A549 (cell line): Measurements from ENCODE around the gene OMG. TPM values are rescaled to one million over a fixed set of nuclear protein-coding genes. Genes with fewer than 3 reads are reported as not detected.
"Not testable (repeated sequence)": the region's sequence is repeated elsewhere in the genome, so short reads cannot be mapped to it uniquely, and the experiment has no call there.

Source experiments
- ATAC-seq, 2 experiments: fragments of 200-7000 bp in 1 of 2; fragments of >200 bp in 1 of 2; cut with Nextera tagmentation in 1 of 2; cut with Tn5 transposase in 1 of 2; 3 replicates each; pipeline versions ENCODE4 v1.8.0 to v1.9.1; 2018 to 2020; ENCODE audit warnings: mild to moderate bottlenecking in 1 of 2, moderate library complexity in 1 of 2
- CTCF ChIA-PET: fragments of 300-600 bp; sonication (Branson Sonifier 250); formaldehyde crosslinking; extraction: SDS; loops from one replicate; lab custom pipeline; 2021; ENCODE audit warnings: antibody characterized with exemption, inconsistent platforms; lab: Yijun Ruan, JAX
- POLR2A ChIA-PET: fragments of 350-600 bp; formaldehyde crosslinking; extraction: SDS; loops from one replicate; lab custom pipeline; 2021; ENCODE audit warnings: antibody characterized with exemption, inconsistent platforms; lab: Yijun Ruan, JAX
- DNase-seq, 2 experiments: peaks; one replicate each; pipeline versions ENCODE4 v3.0.0 to v3.0.0-alpha.2; 2011 to 2016; ENCODE audit warnings: low read depth in 1 of 2, low spot score in 1 of 2
- FAIRE-seq: peaks from 2 replicates; lab custom pipeline; 2011; peaks lifted over from hg19 to GRCh38; lab: Jason Lieb, UNC
- H3K27ac ChIP-seq, 2 experiments: fragments of >200 bp; sonication (Bioruptor Twin); formaldehyde crosslinking; 3 replicates each; pipeline ENCODE4 v1.5.1; 2016 to 2017
- H3K4me1 ChIP-seq: fragments of >200 bp; sonication (Bioruptor Twin); formaldehyde crosslinking; 3 replicates; pipeline ENCODE4 v1.6.1; 2016
- H3K4me2 ChIP-seq: fragments of >200 bp; sonication (Bioruptor Twin); formaldehyde crosslinking; 3 replicates; pipeline ENCODE4 v1.6.1; 2016
- H3K4me3 ChIP-seq: fragments of >200 bp; sonication (Bioruptor Twin); formaldehyde crosslinking; 3 replicates; pipeline ENCODE4 v1.5.1; 2016
- H3K9me3 ChIP-seq: fragments of >200 bp; sonication (Bioruptor Twin); formaldehyde crosslinking; 3 replicates; pipeline ENCODE4 v1.6.1; 2016
- CBX2 ChIP-seq: fragments of 200-600 bp; sonication (generic); IDR thresholded peaks from 2 replicates; pipeline ENCODE4 v1.6.1; 2016; ENCODE audit warnings: low read depth, mild to moderate bottlenecking, borderline replicate concordance
- CEBPB ChIP-seq, 2 experiments: fragments of >200 bp in 1 of 2; sonication (Bioruptor Twin) in 1 of 2; formaldehyde crosslinking in 1 of 2; IDR thresholded peaks; 2 replicates each; pipeline ENCODE4 v1.6.1; 2012 to 2016
- CHD4 ChIP-seq: fragments of 200-600 bp; sonication (generic); IDR thresholded peaks from 2 replicates; pipeline ENCODE4 v1.6.1; 2016; ENCODE audit warnings: antibody characterized with exemption, mild to moderate bottlenecking, borderline replicate concordance
- EHMT2 ChIP-seq: fragments of 200-600 bp; sonication (generic); IDR thresholded peaks from 2 replicates; pipeline ENCODE4 v1.6.1; 2016; ENCODE audit warnings: antibody characterized with exemption, low read depth, mild to moderate bottlenecking, moderate library complexity
- FOXS1 ChIP-seq: fragments of 250-450 bp; sonication (Bioruptor Pico); IDR thresholded peaks from 2 replicates; pipeline ENCODE4 v1.5.0; 2020; ENCODE audit warnings: mild to moderate bottlenecking, moderate library complexity
- HOXA7 ChIP-seq: fragments of 250-450 bp; sonication (Bioruptor Pico); IDR thresholded peaks from 2 replicates; pipeline ENCODE4 v1.5.0; 2020; ENCODE audit warnings: mild to moderate bottlenecking, moderate library complexity
- HOXB13 ChIP-seq: fragments of 250-450 bp; sonication (Bioruptor Pico); IDR thresholded peaks from 2 replicates; pipeline ENCODE4 v1.5.0; 2020; ENCODE audit warnings: low read depth, mild to moderate bottlenecking, moderate library complexity
- MAFK ChIP-seq: fragments of 450-650 bp; IDR thresholded peaks from 2 replicates; pipeline ENCODE4 v1.6.1; 2014; ENCODE audit not compliant: partially characterized antibody
- MAZ ChIP-seq: fragments of 150-350 bp; IDR thresholded peaks from 2 replicates; pipeline ENCODE4 v1.6.1; 2014; ENCODE audit warnings: antibody characterized with exemption, low read depth, low read length, borderline replicate concordance
- NPAS2 ChIP-seq: fragments of 250-450 bp; sonication (Bioruptor Pico); IDR thresholded peaks from 2 replicates; pipeline ENCODE4 v1.8.0; 2022; ENCODE audit warnings: mild to moderate bottlenecking, moderate library complexity, borderline replicate concordance
- PHF8 ChIP-seq: fragments of 200-600 bp; sonication (generic); IDR thresholded peaks from 2 replicates; pipeline ENCODE4 v1.6.1; 2016; ENCODE audit warnings: low read depth, mild to moderate bottlenecking, antibody characterized with exemption, moderate library complexity, borderline replicate concordance
- POLR2A ChIP-seq: IDR thresholded peaks from 2 replicates; pipeline ENCODE4 v1.6.1; 2012; ENCODE audit warnings: mild to moderate bottlenecking, low read length
- WGBS: methylation state at CpG from one replicate; pipeline ENCODE4 v1.1.6; 2017; ENCODE audit errors: missing lambda C conversion rate; 5-methylcytosine and 5-hydroxymethylcytosine counted together
- polyA minus RNA-seq: library from RNA; depleted of rRNA, polyadenylated mRNA; stranded (reverse); fragments of >200 nt; gene quantifications from 2 replicates; pipeline ENCODE4 v1.2.3, GENCODE V29; 2011; rRNA and poly(A)+ RNA removed
- polyA plus RNA-seq, 4 experiments: library from polyadenylated mRNA; depleted of rRNA in 3 of 4; stranded (reverse); fragments of >200 nt; fragmentation: RNase III in 1 of 4; extraction: RNeasy Plus Mini Kit Qiagen cat#74134 plus additional on column Dnase treatment in 1 of 4; gene quantifications; 2 replicates in 3 of 4; 3 replicates in 1 of 4; pipeline ENCODE4 v1.2.3, GENCODE V29; 2011 to 2017
- TF ChIP-seq, protein P1 (sequence below): fragments of >200 bp; sonication (Bioruptor Twin); formaldehyde crosslinking; IDR thresholded peaks from 2 replicates; pipeline ENCODE4 v1.6.1; 2016
- TF ChIP-seq, protein P2 (sequence below): fragments of >200 bp; sonication (Bioruptor Twin); formaldehyde crosslinking; IDR thresholded peaks from 3 replicates; pipeline ENCODE4 v1.5.1; 2016

OMG gene, protein sequence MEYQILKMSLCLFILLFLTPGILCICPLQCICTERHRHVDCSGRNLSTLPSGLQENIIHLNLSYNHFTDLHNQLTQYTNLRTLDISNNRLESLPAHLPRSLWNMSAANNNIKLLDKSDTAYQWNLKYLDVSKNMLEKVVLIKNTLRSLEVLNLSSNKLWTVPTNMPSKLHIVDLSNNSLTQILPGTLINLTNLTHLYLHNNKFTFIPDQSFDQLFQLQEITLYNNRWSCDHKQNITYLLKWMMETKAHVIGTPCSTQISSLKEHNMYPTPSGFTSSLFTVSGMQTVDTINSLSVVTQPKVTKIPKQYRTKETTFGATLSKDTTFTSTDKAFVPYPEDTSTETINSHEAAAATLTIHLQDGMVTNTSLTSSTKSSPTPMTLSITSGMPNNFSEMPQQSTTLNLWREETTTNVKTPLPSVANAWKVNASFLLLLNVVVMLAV
- polyA plus RNA-seq (2011; rRNA removed): not detected in 2 replicates
- polyA plus RNA-seq (2012; cell fraction: cytosol; rRNA removed): not detected in 2 replicates
- polyA plus RNA-seq (2012; cell fraction: nucleus; rRNA removed): not detected in 2 replicates
- polyA plus RNA-seq (2017; fragmentation: RNase III; extraction: RNeasy Plus Mini Kit Qiagen cat#74134 plus additional on column Dnase treatment): not detected in 3 replicates
- polyA minus RNA-seq: 0.34 TPM in 1 of 2 replicates, not detected in the other

DNA sequence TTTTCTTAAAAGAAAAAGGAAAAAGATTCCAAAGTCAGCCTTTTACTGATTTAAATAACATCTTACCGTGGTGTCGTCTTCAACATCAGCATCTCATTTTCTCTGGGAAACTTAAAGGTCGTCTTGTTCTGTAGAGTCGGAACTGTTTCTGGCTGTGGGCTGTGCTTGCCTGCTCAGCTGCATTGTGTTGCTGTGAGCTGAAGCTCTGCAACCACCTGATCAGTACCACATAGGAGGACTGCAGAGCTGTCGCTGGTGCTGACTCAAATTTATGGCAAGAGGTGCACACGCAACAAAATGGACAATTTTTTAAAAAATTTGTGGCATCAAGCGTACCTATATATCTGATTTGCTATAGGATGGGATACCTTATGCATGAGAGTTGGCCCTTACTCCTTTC, at the start of gene OMG:
Gene OMG (minus strand): TSS at position 150 of the 400 bp plus-strand sequence. CDS start 908 bp downstream, outside the sequence.
- ATAC-seq (0 out of 6 replicates have a peak, but pooled peaks of 1 of the 2 experiments have one; percentile 13), DNase-seq (no peak), FAIRE-seq (peak; percentile 13)
- POLR2A ChIA-PET: no interaction called here
- H3K27ac ChIP-seq: no peak within 1 kb of the TSS
- TF ChIP-seq MAFK: no peak
- no peak for TF ChIP-seq POLR2A
- TF ChIP-seq HOXB13: no peak
- TF ChIP-seq, protein P1, sequence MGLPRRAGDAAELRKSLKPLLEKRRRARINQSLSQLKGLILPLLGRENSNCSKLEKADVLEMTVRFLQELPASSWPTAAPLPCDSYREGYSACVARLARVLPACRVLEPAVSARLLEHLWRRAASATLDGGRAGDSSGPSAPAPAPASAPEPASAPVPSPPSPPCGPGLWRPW: no peak
- no peak for TF ChIP-seq FOXS1 (CRISPR knock-in tag)
- TF ChIP-seq MAZ: no peak
- TF ChIP-seq CHD4: no peak
- TF ChIP-seq CEBPB (IDR thresholded peaks at IDR 0.05): no peak
- no peak for TF ChIP-seq EHMT2
- no peak for TF ChIP-seq CBX2
- no peak for TF ChIP-seq HOXA7 (CRISPR knock-in tag)
- TF ChIP-seq NPAS2 (CRISPR knock-in tag): no peak
- TF ChIP-seq, protein P2, sequence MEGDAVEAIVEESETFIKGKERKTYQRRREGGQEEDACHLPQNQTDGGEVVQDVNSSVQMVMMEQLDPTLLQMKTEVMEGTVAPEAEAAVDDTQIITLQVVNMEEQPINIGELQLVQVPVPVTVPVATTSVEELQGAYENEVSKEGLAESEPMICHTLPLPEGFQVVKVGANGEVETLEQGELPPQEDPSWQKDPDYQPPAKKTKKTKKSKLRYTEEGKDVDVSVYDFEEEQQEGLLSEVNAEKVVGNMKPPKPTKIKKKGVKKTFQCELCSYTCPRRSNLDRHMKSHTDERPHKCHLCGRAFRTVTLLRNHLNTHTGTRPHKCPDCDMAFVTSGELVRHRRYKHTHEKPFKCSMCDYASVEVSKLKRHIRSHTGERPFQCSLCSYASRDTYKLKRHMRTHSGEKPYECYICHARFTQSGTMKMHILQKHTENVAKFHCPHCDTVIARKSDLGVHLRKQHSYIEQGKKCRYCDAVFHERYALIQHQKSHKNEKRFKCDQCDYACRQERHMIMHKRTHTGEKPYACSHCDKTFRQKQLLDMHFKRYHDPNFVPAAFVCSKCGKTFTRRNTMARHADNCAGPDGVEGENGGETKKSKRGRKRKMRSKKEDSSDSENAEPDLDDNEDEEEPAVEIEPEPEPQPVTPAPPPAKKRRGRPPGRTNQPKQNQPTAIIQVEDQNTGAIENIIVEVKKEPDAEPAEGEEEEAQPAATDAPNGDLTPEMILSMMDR: no peak
- H3K4me3 ChIP-seq: no peak within 1 kb of the TSS
- H3K9me3 ChIP-seq: no peaks in the 10 kb centered on the region
- CTCF ChIA-PET: interaction anchor here (1.3 kb wide), 1 partner anchor 8 kb away, joined by 3 read pairs; no protein-coding TSS in a partner anchor
- WGBS: 91% methylated on average over 7 of the region's 7 CpGs
- no peak within 1 kb of the TSS for H3K4me2 ChIP-seq
- H3K4me1 ChIP-seq: peaks cover 8% of the 10 kb centered on the region

DNA sequence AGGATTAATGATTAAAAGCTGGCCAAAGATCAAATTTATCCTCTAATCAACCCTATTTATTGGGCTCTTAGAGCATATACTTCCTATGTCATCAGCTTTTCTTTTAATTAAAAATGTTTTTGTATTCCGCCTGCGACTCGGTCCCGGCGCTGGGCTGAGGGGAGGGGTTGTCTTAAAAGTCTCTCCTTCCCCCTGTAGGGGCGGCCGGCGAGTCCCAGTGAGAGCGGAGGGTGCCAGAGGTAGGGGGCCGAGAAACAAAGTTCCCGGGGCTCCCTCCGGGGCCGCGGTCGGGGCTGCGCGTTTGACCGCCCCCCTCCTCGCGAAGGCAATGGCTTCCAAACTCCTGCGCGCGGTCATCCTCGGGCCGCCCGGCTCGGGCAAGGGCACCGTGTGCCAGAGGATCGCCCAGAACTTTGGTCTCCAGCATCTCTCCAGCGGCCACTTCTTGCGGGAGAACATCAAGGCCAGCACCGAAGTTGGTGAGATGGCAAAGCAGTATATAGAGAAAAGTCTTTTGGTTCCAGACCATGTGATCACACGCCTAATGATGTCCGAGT, 48.2 kb upstream of the OMG start:
- ATAC-seq: peak in 1 of 2 experiments; percentile 77; a peak in 5 of 6 replicates
- CTCF ChIA-PET, H3K4me2 ChIP-seq: not testable (repeated sequence)

DNA sequence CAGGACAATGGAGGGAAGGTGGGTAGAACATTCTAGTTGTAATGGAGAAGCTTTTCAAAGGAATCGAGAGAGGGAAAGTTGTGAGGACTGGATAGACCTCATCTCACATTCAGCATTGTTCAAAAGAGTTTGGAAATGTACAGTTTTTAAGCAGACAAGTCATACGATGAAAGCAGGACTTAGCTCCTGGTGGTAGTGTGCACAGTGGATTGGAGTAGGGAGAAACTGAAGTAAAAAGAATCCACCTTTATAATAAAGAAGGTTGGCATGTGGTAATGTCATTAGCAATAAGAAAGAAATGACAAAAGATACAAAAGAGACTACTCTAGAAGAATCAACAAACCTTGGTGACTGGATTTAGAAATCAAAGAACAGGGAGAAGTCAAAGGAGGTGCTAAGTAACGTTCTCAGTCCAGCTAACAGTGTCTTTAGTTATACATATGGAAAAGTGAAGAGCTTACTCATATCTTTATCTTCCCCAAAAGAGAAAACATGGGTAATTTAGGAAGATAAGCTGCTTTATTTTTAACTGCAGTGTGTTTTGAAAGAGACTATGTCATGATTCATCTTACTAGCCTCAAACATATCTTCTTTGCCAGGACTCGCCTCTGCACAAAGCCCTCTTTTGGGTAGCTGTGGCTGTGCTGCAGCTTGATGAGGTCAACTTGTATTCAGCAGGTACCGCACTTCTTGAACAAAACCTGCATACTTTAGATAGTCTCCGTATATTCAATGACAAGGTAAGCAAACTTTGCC, 43.0 kb upstream of the OMG start:
- ATAC-seq (no peak; a peak in 1 of 6 replicates), DNase-seq (no peak)
- 0 out of 2 replicates have a peak, but pooled peaks have one; percentile 18 for TF ChIP-seq PHF8
- TF ChIP-seq POLR2A: no peak
- TF ChIP-seq, all 56 proteins: peak for 1
- H3K9me3 ChIP-seq: no peaks in the 10 kb centered on the region
- WGBS: 87% methylated on average over 6 of the region's 6 CpGs
- ChIA-PET POLR2A (no interaction called here), CTCF (interaction anchor here (0.6 to 1.5 kb wide), 7 partner anchors 33 to 1000 kb away, joined by 3 read pairs; no protein-coding TSS in a partner anchor)
- H3K4me3 ChIP-seq: no peak overlapping the region
- no peak overlapping the region for H3K4me2 ChIP-seq
- H3K27ac ChIP-seq: no peak overlapping the region
- H3K4me1 ChIP-seq: no peaks in the 10 kb centered on the region
- FAIRE-seq: peak; percentile 88

More for the DNA sequence above, 48.2 kb upstream of the OMG start:
- H3K4me3 ChIP-seq, H3K27ac ChIP-seq, H3K9me3 ChIP-seq, FAIRE-seq, DNase-seq, H3K4me1 ChIP-seq, POLR2A ChIA-PET: not testable (repeated sequence)
- 89% methylated on average over 16 of the region's 34 CpGs for WGBS
